ENCODE results near the gene SYNGR1.
A peak's percentile ranks its signal among the peaks of the same experiment; 100 is the strongest.
"Not testable (repeated sequence)": the region's sequence is repeated elsewhere in the genome, so short reads cannot be mapped to it uniquely, and the experiment has no call there.

Gene SYNGR1

DNA sequence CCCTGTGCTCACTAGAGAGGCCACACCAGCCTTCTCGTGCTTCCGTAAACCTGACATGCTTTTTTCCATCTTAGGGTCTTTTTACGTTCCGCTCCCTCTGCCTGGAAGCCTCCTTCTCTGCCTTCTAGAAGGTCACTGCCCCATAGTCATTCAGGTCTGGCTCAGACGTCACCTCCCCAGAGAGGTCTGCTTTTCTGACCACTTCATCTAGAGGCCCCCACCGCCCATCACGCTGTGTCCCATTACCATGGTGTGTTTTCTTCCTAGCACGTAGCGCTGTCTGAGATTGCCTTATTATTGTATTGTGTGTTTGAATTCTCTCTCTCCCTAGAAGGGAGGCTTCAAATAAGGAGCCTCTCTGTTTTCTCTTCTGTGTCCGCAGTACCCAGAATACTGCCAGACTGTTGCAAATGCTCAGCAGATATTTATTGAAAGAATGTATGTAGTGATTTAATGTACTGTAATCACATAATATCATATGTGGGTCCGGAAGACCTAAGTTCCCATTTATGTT lies 59.8 kb downstream of the SYNGR1 start:
- DNase-seq (ENCODE audit: low spot score) = no peak

DNA sequence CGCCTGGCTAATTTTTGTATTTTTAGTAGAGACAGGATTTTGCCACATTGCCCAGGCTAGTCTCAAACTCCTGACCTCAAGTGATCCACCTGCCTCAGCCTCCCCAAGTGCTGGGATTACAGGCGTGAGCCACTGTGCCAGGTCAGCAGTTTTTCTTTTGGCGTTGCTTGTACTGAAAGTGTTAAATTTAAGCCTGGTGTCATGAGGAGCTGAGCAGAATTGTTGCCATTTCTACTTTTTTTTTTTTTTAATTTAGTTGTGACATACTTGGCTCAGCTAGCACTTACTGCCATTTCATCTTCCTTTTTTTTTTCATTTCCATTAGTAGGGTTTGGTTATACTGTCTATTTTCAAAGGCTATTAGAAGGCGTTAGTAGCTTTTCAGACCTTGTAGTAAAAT lies 60.5 kb downstream of the SYNGR1 start:
- DNase-seq (ENCODE audit: low spot score) = no peak

DNA sequence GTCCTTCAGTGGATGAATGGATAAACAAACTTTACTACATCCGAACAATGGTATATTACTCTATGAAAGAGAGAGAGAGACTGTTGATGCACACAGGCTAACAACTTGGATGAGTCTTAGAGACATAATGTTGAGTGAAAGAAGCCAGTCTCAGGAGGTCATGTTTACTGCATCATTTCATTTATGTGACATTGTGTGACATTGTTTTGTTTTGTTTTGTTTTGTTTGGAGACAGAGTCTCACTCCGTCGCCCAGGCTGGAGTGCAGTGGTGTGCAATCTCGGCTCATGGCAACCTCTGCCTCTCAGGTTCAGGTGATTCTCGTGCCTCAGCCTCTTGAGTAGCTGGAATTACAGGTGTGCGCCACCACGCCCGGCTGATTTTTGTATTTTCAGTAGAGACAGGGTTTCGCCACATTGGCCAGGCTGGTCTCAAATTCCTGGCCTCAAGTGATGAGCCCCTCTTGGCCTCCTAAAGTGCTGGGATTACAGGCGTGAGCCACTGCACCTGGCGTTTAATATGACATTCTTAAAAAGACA lies 62.1 kb downstream of the SYNGR1 start:
- not testable (repeated sequence) for DNase-seq (ENCODE audit: low spot score)

DNA sequence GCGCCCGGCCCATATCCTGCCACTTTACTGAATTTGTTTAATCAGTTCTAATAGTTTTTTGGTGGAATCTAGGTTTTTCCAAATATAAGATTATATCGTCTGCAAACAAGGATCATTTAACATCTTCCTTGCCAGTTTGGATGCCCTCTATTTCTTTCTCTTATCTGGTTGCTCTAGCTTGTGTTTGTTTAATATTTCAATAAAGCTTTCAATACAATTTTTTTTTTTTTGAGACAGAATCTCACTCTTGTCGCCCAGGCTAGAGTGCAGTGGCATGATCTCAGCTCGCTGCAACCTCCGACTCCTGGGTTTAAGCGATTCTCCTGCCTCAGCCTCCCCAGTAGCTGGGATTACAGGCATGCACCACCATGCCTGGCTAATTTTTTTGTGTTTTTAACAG lies 63.4 kb downstream of the SYNGR1 start:
- DNase-seq (ENCODE audit: low spot score) = not testable (repeated sequence)

DNA sequence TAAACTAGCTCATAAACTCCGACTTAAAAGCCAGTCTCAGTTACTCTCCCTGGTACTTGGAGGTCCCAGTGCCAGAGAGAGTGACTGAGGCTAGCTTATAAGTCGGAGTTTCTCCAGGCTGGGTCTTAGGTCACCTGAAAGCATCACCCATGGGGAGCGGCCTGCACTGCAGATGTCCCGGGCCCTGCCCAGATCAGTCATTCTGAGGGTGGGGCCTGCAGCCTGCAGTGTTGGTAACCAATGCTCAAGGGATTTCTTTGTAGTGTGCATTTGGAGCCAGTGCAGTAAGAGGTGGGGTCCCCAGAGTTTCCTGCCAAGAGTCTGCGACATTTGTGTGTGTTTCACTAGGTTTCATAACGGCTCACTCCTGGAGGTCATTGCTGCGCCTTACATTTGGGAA lies 64.6 kb downstream of the SYNGR1 start:
- no peak for DNase-seq (ENCODE audit: low spot score)

DNA sequence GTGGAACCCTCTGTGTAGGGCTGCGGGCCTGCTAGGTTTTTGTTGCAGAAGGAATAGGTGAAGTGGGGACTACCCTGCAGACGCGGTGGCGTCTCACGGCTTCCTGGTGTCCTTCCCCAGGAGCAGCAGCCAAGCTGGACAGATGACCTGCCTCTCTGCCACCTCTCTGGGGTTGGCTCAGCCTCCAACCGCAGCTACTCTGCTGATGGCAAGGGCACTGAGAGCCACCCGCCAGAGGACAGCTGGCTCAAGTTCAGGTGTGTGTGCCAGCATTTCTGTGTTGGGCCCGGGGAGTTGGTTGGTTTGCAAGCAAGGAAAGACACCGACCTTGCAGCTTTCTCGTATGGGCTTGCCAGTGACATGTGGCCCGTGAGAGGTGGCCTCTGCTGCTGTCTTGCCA lies 65.1 kb downstream of the SYNGR1 start:
- DNase-seq (ENCODE audit: low spot score) = peak; percentile 84

DNA sequence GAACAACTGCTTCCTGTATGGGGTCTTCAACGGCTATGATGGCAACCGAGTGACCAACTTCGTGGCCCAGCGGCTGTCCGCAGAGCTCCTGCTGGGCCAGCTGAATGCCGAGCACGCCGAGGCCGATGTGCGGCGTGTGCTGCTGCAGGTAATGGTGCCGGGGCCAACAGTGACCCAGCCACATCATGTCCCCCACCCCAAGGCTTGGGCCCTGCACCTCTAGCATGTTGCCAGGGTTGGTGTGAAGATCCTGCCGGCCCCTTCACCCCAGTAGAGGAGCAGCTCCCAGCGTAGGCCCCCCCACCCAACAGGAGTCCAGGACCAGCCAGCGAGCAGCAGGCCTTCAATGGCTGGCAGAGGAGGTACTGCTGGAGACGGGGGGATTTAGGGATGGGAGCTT lies 65.7 kb downstream of the SYNGR1 start:
- DNase-seq (ENCODE audit: low spot score) = no peak

DNA sequence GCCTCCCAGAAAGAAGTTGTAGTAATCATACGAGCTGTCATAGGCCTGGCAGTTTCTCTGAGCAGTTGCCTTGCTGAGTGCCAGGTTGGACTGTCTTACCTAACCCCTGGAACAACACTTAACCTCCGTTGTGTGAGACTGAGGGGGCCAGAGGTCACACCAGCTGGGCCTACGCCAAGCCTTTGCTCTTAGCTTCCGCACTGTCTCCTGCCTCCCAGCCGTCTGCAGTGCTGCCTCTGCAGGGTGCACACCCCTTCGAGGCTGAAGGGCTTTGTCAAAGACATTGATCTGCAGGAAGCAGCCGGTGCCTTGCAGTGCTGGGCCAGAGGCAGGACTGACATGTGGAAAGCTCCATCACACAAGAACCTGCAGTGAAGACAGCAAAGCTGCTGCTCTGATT lies 66.5 kb downstream of the SYNGR1 start:
- DNase-seq (ENCODE audit: low spot score) = no peak

DNA sequence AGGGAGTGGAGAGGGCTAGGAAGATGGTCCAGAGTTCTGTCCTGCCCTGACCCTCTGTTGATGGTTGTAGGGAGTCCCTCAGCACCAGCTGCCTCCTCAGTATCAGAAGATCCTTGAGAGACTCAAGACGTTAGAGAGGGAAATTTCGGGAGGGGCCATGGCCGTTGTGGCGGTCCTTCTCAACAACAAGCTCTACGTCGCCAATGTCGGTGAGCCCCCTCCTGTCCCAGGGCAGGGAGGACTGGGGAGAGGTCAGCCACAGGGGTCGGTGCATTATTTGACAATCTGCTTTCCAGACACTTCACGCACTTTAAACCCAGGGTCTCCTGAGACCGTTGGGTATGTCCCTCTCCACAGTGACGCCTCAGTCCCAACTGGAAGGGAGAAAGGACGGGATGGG lies 67.8 kb downstream of the SYNGR1 start:
- DNase-seq (ENCODE audit: low spot score) = no peak

DNA sequence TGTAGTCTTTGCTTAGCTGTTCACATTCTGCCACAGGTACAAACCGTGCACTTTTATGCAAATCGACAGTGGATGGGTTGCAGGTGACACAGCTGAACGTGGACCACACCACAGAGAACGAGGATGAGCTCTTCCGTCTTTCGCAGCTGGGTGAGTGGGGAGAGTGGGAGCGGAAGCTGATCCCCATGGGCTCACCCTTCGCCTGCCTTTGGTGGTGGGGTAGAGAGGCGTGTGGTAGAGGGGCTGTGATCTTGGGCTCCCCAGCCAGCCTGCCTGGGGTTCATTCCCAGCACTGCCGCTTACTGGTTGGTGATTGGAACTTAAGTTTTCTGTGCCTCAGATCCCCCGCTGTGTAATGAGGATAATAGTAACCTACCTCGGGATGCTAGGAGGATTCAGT lies 68.9 kb downstream of the SYNGR1 start:
- DNase-seq (ENCODE audit: low spot score) = no peak

DNA sequence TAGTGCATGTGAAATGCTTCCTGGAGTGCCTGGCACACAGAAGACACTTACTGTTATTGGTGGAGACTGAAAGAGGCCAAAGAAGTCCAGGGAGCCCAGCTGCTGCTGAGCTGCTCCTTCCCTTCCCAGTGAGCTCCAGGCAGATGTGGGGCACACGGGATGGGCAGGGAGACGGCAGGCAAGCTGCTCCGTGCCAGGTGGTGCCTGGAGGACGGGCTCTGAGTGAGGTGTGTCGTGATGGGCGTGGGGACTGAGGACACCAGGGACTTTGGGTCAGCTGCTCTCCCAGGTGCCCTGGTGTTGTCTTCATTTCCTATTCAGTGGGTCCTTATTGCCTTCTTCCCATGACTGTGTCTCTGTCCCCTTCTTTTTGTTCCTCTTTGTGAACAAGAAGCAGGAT lies 69.3 kb downstream of the SYNGR1 start:
- no peak for DNase-seq (ENCODE audit: low spot score)

DNA sequence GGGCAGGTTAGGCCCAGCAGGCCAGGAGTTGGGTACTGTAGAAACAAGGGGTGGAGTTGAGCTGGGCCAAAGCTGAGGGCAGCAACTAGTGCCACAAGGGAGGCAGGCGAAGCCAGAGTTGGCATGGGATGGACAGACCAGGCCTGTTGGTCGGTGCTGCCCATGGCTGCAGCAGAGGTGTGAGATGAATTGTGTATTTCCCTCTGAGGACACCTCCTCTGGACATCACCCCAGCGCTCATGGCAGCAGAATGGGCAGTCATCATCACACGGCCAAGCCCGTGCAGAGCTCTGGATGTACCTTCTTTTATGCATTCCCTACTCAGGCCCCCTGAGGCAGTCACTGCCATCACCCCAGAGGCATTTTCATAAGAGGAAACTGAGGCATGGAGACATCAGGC lies 70.1 kb downstream of the SYNGR1 start:
- DNase-seq (ENCODE audit: low spot score) = no peak

DNA sequence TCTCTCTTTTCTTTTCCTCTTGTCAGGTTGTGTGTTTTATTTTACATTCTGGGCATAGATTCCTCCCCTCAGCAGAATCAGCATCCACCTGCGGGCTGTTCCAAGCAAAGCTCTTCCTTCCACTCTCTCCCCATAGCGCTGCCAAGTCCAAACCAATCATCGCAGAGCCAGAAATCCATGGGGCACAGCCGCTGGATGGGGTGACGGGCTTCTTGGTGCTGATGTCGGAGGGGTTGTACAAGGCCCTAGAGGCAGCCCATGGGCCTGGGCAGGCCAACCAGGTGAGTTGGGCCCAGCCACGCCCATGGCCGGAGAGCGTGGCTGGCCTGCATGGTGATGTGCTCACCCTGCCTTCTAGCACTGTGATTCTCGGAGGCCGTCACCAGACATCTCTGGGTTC lies 71.9 kb downstream of the SYNGR1 start:
- DNase-seq (ENCODE audit: low spot score) = no peak

DNA sequence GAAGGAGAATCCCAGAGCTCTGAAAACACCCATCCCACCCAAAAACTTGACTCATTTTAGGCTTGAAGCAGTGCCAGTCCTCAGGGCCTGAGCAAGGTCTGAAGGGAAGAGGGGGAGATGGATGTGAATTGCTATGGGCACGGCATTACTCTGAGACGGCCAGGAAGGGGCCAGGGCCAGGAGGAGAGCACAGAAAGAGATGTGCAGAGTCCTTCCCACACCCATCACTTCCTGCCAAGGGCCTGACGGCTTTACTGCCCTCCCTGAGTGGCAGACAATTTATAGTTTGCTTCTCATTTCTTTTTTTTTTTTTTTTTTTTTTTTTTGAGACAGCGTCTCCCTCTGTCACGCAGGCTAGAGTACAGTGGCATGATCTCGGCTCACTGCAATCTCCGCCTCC lies 72.3 kb downstream of the SYNGR1 start:
- no peak for DNase-seq (ENCODE audit: low spot score)

DNA sequence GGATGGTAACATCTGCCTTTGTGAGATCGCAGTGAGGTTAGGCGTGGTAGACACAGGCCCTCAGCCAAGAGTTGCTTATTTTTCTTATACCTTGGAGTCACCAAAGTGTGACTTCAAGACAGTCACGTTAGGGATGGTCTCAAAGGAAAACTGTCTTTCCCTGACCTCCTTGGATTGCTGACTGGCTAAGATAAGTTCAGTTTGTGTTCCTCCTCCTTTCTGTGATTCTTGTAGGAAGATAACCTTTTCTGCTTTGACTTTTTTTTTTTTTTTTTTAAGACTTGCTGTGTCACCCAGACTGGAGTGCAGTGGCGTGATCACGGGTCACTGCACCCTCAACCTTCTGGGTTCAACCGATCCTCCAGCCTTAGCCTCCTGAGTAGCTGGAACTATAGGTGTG lies 72.9 kb downstream of the SYNGR1 start:
- no peak for DNase-seq (ENCODE audit: low spot score)

DNA sequence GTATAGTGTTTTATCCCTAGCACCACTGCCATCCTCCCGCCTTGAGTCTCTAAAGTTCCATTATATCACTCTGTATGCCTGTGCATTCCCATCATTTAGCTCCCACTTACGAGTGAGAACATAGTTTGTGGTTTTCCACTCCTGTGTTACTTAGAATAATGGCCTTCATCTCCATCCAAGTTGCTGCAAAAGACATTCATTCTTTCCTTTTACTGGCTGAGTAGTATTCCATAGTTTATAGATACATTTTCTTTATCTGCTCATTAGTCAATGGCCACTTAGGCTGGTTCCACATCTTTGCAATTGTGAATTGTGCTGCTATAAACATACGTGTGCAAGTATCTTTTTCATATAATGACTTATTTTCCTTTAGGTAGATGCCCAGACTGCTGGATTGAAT lies 74.2 kb downstream of the SYNGR1 start:
- no peak for DNase-seq (ENCODE audit: low spot score)

DNA sequence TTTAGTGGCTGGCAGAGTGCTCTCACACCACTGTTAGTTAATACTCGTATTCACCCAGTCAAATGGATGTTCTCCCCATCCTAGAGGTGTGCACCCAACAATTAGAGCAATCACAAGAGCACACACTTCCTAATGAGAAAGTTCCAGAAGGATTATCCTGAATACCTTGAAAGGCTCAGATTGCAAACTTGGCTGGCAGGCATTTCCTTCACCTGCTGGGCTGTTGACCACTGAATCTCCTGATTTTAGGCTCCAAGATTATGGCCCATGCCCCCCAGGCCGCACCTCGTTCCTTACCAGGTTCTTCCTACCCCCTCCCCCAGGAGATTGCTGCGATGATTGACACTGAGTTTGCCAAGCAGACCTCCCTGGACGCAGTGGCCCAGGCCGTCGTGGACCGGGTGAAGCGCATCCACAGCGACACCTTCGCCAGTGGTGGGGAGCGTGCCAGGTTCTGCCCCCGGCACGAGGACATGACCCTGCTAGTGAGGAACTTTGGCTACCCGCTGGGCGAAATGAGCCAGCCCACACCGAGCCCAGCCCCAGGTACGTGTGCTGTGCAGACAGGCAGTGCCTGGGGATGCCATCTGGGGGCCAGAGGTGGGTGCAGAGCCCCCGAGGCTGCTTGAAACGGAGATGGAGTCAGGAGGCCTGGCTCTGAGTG lies 76.7 kb downstream of the SYNGR1 start:
- DNase-seq (ENCODE audit: low spot score) = no peak

DNA sequence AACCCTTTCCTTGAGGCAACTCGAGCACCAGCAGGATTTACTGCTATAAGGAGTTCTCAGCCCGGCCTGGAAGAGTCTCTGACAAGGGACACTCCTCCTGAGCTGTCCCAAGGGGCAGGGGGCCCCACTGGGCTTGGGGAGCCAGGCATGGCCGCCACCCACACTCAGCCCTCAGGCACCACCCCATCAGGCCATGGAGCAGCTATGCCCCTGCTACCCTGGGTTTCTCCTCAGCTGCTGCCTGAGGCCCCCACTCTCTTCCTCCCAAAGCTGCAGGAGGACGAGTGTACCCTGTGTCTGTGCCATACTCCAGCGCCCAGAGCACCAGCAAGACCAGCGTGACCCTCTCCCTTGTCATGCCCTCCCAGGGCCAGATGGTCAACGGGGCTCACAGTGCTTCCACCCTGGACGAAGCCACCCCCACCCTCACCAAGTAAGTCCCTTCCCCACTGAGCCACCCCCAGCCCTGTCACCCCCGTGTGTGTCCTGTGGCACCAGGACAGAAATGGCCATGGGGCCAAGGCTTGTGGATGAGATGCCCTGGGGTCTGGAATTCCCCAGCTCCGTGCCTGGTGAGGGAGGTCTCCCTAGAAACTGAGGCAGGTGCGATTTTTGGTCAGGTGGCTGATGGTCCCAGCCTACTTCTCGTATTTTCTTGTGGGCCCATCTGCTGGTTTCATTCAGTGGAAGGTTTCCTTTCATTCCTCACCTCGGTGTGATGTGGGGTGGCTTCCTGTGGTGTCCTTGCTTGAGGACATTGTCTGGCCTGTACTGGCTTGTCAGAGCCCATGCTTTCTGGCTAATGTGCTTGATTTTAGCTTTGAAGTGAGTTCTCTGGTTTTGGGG lies 78.2 kb downstream of the SYNGR1 start:
- DNase-seq (ENCODE audit: low spot score) = no peak

DNA sequence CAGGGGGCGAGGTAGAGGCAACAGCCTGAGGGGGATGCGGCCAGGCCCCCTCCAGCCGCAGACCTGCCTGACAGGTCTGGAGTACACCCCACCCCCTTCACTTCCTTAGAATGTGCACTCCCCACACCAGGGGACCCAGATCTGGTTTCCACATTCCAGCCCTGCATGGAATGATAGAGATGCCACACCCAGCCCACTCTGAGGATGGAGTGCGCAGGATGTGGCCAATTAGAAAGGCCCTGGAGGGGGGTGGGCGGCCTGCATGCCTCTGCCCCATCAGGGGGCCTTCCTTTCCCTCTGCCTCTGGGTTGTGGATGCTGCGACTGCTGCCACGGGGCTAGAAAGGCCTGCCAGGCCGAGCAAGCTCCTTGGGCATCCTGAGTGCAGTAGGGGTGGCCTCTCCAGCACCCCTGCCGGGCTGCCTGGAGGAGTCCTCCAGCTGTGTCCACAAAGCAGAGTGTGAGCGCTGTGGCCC lies 78.8 kb downstream of the SYNGR1 start:
- no peak for DNase-seq (ENCODE audit: low spot score)

DNA sequence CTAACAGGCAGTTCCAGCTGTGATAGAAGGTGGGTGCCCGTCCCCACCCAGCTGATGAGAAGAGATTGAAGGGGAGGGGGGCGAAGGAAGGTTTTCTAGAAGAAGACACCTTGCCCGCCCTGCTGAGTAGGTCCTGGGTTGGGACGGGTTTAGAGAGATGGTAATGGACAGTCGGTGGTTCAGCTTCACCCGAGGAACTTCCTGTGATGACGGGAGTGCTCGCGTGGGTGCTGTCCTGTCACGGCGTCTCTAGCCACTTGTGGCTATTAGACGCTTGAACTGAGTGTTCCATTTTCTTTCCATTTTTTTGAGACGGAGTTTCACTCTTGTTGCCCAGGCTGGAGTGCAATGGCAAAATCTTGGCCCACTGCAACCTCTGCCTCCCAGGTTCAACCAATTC lies 79.4 kb downstream of the SYNGR1 start:
- DNase-seq (ENCODE audit: low spot score) = no peak

DNA sequence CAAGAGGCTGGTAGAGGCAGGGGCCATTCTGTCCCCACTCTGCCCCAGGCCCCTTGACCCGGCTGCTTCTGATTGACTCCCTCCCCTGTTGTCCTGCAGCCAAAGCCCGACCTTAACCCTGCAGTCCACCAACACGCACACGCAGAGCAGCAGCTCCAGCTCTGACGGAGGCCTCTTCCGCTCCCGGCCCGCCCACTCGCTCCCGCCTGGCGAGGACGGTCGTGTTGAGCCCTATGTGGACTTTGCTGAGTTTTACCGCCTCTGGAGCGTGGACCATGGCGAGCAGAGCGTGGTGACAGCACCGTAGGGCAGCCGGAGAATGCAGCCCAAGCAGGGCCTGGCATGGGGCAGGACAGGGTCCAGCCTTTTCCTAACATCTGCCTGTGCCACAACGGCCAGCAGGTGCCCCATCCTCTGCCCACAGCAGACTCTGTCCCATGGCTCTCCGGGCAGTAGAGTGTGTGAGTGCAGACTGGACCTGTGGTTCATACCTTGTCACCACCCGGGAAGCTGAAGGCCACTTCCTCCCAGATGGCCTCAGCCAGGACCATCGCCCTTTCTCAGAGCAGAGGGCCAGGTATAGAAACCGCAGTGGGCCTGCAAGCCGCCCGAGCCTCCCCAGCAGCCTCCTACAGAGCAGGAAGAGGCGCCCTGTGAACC lies 80.3 kb downstream of the SYNGR1 start:
- DNase-seq (ENCODE audit: low spot score) = no peak

DNA sequence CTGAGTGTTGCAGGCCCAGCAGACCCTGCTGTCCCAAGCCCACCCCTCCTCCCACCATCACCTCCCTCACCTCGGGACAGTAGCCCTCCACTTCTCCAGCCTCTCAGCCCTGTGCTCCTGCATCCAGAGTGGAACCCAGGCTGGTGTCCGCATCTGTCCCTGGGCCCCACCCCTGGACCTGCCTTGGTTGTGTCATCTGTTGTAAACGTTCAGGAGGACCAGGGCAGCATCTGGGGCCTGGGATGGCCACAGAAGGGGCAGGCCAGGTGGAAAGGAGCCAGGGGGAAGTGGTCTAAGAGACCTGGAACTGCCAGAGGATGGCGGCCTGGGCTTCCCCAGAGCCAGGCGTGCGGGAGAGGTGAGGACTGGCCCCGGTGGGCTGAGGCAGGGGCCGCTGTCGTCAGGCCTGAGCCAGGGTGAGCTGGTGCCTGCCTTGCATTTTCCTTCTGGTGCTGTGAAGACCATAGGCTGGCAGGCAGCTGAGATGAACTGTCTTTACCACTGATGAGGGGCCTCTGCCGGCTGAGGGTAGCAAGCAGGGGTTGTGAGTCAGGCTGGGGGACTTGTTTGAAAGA lies 80.9 kb downstream of the SYNGR1 start:
- DNase-seq (ENCODE audit: low spot score) = no peak
